ENCODE measurements around the gene COL28A1. TPM values are rescaled to one million over a fixed set of nuclear protein-coding genes. Genes with fewer than 3 reads are reported as not detected.

The COL28A1 gene
- total RNA-seq, 1 experiment from 2014 or later = not detected

DNA sequence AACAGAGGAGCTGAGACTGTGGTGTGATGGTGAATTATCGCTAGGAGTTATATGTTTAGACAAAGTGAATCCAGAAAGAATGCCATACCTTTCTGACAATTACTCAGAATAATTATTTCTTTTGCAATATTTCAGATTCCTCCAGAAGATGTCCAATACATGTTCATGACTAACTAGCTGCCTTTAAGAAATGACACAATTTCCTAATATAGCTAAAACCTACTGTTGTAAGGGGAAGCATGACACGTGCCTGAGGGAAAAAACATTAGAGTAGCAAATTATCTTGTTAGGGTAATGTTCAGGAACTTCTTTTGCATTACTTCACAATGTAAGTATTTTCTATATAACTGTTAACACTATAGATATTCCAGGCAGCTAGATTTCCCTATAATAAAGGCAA is 150.3 kb downstream of the COL28A1 start:
- DNase-seq = no peak
- H3K79me2 ChIP-seq (ENCODE audit: low read length) = no peaks in the 10 kb centered on the region
- no peak overlapping the region for H3K9ac ChIP-seq (ENCODE audit: low read length)
- no peaks in the 10 kb centered on the region for H3K27me3 ChIP-seq (ENCODE audit: low read length)
- H2AFZ ChIP-seq (ENCODE audit: low read length) = no peak overlapping the region
- H4K20me1 ChIP-seq (ENCODE audit: insufficient read depth, low read depth, low read length) = no peaks in the 10 kb centered on the region
- H3K9me3 ChIP-seq (ENCODE audit: low read length) = no peaks in the 10 kb centered on the region
- H3K9me2 ChIP-seq (replicated peaks; ENCODE audit: insufficient read depth, low read length) = no peaks in the 10 kb centered on the region
- H3K4me3 ChIP-seq (ENCODE audit: low read length) = no peak overlapping the region
- no peak overlapping the region for H3K4me2 ChIP-seq (ENCODE audit: low read depth, low read length, poor library complexity, severe bottlenecking)
- H3K27ac ChIP-seq (ENCODE audit: low read length) = no peak overlapping the region
- H3K36me3 ChIP-seq (ENCODE audit: insufficient read depth, low read length) = no peaks in the 10 kb centered on the region
- H3K4me1 ChIP-seq (ENCODE audit: low read length) = no peaks in the 10 kb centered on the region

DNA sequence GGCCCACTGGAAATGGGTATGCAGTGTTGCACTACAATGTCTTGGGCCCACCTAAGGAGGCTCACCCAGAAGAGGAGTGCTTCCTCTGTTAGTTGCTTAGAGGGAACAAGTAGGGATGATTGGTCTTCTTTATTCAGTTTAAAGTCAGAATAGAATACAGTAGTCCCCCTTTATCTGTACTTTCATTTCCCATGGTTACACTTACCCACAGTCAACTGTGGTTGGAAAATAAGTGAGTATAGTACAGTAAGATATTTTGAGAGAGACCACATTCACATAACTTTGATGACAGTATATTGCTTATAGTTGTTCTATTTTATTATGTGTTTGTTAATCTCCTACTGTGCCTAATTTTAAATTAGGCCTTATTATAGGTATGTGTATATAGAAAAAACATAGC is 151.4 kb downstream of the COL28A1 start:
- H3K4me1 ChIP-seq (ENCODE audit: low read length) = no peaks in the 10 kb centered on the region
- no peak for DNase-seq
- no peaks in the 10 kb centered on the region for H3K36me3 ChIP-seq (ENCODE audit: insufficient read depth, low read length)
- H3K27ac ChIP-seq (ENCODE audit: low read length) = no peak overlapping the region
- no peaks in the 10 kb centered on the region for H3K9me2 ChIP-seq (replicated peaks; ENCODE audit: insufficient read depth, low read length)
- H3K4me3 ChIP-seq (ENCODE audit: low read length) = no peak overlapping the region
- H2AFZ ChIP-seq (ENCODE audit: low read length) = no peak overlapping the region
- no peak overlapping the region for H3K4me2 ChIP-seq (ENCODE audit: low read depth, low read length, poor library complexity, severe bottlenecking)
- H4K20me1 ChIP-seq (ENCODE audit: insufficient read depth, low read depth, low read length) = no peaks in the 10 kb centered on the region
- no peaks in the 10 kb centered on the region for H3K9me3 ChIP-seq (ENCODE audit: low read length)
- H3K79me2 ChIP-seq (ENCODE audit: low read length) = no peaks in the 10 kb centered on the region
- no peak overlapping the region for H3K9ac ChIP-seq (ENCODE audit: low read length)
- H3K27me3 ChIP-seq (ENCODE audit: low read length) = no peaks in the 10 kb centered on the region

DNA sequence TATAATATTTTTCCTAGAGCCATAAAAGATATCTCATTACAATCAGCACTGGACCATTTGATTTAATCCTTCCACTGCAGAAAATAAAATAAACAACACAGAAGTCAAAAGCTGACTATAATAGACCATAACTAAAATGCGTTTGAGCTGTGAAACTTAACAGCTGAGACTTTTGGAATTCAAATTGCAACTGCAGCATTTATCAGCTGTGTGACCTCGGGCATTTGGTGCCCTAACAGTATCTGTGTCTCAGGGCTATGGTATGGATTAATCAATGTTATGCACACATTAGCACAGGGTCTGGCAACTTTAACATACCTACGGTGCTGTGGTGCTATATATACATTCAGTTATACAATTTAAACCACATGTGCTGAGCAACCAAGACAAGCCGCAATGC is 160.1 kb downstream of the COL28A1 start:
- Histone ChIP-seq H3K9me3 (ENCODE audit: low read length) (no peaks in the 10 kb centered on the region), H3K27me3 (ENCODE audit: low read length) (no peaks in the 10 kb centered on the region; the same call in 1 of the 2 replicates), H3K4me3 (ENCODE audit: low read length) (no peak overlapping the region), H3K9ac (ENCODE audit: low read length) (no peak overlapping the region), H3K79me2 (ENCODE audit: low read length) (no peaks in the 10 kb centered on the region), H3K36me3 (ENCODE audit: insufficient read depth, low read length) (no peaks in the 10 kb centered on the region), H3K27ac (ENCODE audit: low read length) (no peak overlapping the region), H4K20me1 (ENCODE audit: insufficient read depth, low read depth, low read length) (no peaks in the 10 kb centered on the region), H2AFZ (ENCODE audit: low read length) (no peak overlapping the region), H3K4me1 (ENCODE audit: low read length) (no peaks in the 10 kb centered on the region), H3K9me2 (replicated peaks; ENCODE audit: insufficient read depth, low read length) (no peaks in the 10 kb centered on the region), H3K4me2 (ENCODE audit: low read depth, low read length, poor library complexity, severe bottlenecking) (no peak overlapping the region)
- no peak for DNase-seq

DNA sequence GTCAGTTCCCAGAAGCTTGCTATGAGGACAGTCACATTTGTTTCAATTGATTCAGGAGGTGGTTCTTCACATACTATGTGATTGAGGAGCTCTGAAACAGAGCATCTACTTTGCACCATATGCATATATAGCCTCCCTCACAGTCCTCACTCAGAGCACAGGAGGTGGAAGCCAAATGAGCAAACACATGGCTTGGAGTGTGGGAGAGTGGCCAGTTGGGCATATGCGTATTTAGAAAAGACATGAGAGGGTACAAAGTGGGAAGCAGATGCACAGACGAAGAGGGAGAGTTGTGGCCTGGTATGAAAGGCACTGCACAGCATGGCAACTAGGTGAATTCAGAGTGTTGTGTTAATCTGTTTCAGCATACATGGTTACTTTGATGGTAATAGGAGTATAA is 165.6 kb downstream of the COL28A1 start:
- no peaks in the 10 kb centered on the region for H3K9me3 ChIP-seq (ENCODE audit: low read length)
- H3K36me3 ChIP-seq (ENCODE audit: insufficient read depth, low read length) = no peaks in the 10 kb centered on the region
- H3K27me3 ChIP-seq (ENCODE audit: low read length) = no peaks in the 10 kb centered on the region
- H4K20me1 ChIP-seq (ENCODE audit: insufficient read depth, low read depth, low read length) = no peaks in the 10 kb centered on the region
- peaks cover 7% of the 10 kb centered on the region; the same call in 1 of the 2 replicates for H3K4me1 ChIP-seq (ENCODE audit: low read length)
- H3K79me2 ChIP-seq (ENCODE audit: low read length) = no peaks in the 10 kb centered on the region
- no peak for DNase-seq
- no peak overlapping the region for H3K27ac ChIP-seq (ENCODE audit: low read length)
- no peak overlapping the region for H3K9ac ChIP-seq (ENCODE audit: low read length)
- H3K4me2 ChIP-seq (ENCODE audit: low read depth, low read length, poor library complexity, severe bottlenecking) = no peak overlapping the region
- no peak overlapping the region for H2AFZ ChIP-seq (ENCODE audit: low read length)
- no peak overlapping the region for H3K4me3 ChIP-seq (ENCODE audit: low read length)
- H3K9me2 ChIP-seq (replicated peaks; ENCODE audit: insufficient read depth, low read length) = no peaks in the 10 kb centered on the region

DNA sequence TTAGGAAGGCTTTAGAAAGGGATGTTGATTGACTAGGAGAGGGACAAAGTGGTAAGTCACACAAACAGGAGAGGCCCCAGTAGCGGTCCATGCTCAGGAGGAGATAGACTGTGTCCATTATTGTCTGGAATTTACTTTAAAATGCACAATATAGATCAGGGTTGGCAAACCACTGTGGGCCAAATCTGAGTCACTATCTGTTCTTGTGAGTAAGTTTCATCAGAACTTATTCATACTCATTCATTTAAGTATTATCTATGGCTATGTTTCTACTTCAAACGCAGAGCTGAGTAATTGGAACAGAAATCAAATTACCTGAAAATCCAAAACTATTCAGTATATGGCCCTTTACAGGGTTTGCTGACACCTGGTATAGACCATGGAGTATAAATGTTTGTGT is 166.5 kb downstream of the COL28A1 start:
- Histone ChIP-seq H3K4me2 (ENCODE audit: low read depth, low read length, poor library complexity, severe bottlenecking) (no peak overlapping the region), H3K27me3 (ENCODE audit: low read length) (no peaks in the 10 kb centered on the region), H3K4me1 (ENCODE audit: low read length) (peaks cover 12% of the 10 kb centered on the region), H3K9me3 (ENCODE audit: low read length) (no peaks in the 10 kb centered on the region), H4K20me1 (ENCODE audit: insufficient read depth, low read depth, low read length) (no peaks in the 10 kb centered on the region), H3K9ac (ENCODE audit: low read length) (no peak overlapping the region), H2AFZ (ENCODE audit: low read length) (no peak overlapping the region), H3K79me2 (ENCODE audit: low read length) (no peaks in the 10 kb centered on the region), H3K27ac (ENCODE audit: low read length) (no peak overlapping the region), H3K36me3 (ENCODE audit: insufficient read depth, low read length) (no peaks in the 10 kb centered on the region), H3K9me2 (replicated peaks; ENCODE audit: insufficient read depth, low read length) (no peaks in the 10 kb centered on the region), H3K4me3 (ENCODE audit: low read length) (no peak overlapping the region)
- no peak for DNase-seq

DNA sequence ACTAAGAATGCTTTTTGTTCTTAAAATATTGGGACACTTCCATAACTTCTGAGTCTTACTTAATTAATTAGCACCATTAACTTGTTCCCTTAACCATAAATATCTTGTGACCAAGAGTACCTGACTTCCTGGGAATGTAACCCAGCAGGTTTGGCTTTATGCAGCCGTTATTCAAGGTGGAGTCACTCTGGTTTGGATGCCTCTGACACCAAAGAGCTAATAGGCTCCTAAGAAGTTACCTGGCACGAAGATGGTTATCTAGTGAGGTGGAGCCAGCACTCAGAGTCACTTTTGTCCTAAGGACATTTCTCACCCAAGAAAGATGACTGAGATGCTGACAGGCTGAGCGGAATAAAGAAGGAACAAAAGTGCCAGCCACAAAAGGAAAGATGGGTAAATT is 181.0 kb downstream of the COL28A1 start:
- Histone ChIP-seq H3K36me3 (ENCODE audit: insufficient read depth, low read length) (no peaks in the 10 kb centered on the region), H3K27me3 (ENCODE audit: low read length) (no peaks in the 10 kb centered on the region), H3K79me2 (ENCODE audit: low read length) (no peaks in the 10 kb centered on the region), H4K20me1 (ENCODE audit: insufficient read depth, low read depth, low read length) (no peaks in the 10 kb centered on the region), H2AFZ (ENCODE audit: low read length) (no peak overlapping the region), H3K9ac (ENCODE audit: low read length) (no peak overlapping the region), H3K27ac (ENCODE audit: low read length) (no peak overlapping the region), H3K4me1 (ENCODE audit: low read length) (no peaks in the 10 kb centered on the region), H3K9me3 (ENCODE audit: low read length) (no peaks in the 10 kb centered on the region), H3K4me2 (ENCODE audit: low read depth, low read length, poor library complexity, severe bottlenecking) (no peak overlapping the region), H3K4me3 (ENCODE audit: low read length) (no peak overlapping the region), H3K9me2 (replicated peaks; ENCODE audit: insufficient read depth, low read length) (no peaks in the 10 kb centered on the region)
- DNase-seq = no peak

DNA sequence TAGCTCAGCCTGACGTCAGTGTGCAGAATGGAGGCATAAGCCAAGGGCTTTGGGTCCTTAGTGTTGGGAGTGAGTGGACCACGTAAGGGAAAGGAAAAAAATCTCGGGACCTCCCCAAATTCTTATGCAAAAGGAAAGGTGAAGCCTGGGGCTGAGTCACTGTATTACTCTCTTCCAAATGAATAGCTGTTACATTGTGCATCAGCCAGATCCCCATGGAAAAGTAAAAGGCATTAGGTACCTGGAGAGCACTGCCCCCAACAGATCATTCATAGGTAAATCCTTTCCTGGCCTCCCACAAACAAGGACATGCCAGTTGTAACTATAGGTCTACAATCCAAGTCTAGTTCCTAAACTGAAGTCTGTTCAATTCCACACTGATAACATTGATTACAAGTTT is 182.8 kb downstream of the COL28A1 start:
- H3K9me3 ChIP-seq (ENCODE audit: low read length) = no peaks in the 10 kb centered on the region
- H2AFZ ChIP-seq (ENCODE audit: low read length) = no peak overlapping the region
- H3K4me3 ChIP-seq (ENCODE audit: low read length) = no peak overlapping the region
- H3K4me1 ChIP-seq (ENCODE audit: low read length) = no peaks in the 10 kb centered on the region
- H3K9ac ChIP-seq (ENCODE audit: low read length) = no peak overlapping the region
- H3K79me2 ChIP-seq (ENCODE audit: low read length) = no peaks in the 10 kb centered on the region
- no peaks in the 10 kb centered on the region for H3K9me2 ChIP-seq (replicated peaks; ENCODE audit: insufficient read depth, low read length)
- H3K4me2 ChIP-seq (ENCODE audit: low read depth, low read length, poor library complexity, severe bottlenecking) = no peak overlapping the region
- H3K36me3 ChIP-seq (ENCODE audit: insufficient read depth, low read length) = no peaks in the 10 kb centered on the region
- no peak overlapping the region for H3K27ac ChIP-seq (ENCODE audit: low read length)
- H3K27me3 ChIP-seq (ENCODE audit: low read length) = no peaks in the 10 kb centered on the region
- no peak for DNase-seq
- H4K20me1 ChIP-seq (ENCODE audit: insufficient read depth, low read depth, low read length) = no peaks in the 10 kb centered on the region

DNA sequence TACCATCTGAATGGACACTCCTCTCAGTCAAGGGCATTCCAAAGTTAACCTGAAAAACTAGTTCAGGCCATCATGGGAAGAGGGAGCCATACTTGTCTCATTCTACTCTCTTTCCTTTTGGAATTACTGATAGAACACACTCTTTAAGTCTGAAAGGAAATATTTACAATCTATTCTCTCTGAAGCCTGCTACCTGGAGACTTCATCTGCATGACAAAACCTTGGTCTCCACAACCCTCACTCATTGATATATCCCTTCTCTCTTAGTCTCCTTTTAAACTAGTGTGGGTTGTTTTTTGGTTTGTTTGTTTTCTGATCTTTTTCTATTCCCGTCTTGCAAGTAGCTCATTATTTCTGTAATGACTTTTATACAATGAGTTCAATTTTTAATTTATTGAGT is 183.8 kb downstream of the COL28A1 start:
- Histone ChIP-seq H4K20me1 (ENCODE audit: insufficient read depth, low read depth, low read length) (no peaks in the 10 kb centered on the region), H3K36me3 (ENCODE audit: insufficient read depth, low read length) (no peaks in the 10 kb centered on the region), H3K9ac (ENCODE audit: low read length) (no peak overlapping the region), H3K4me2 (ENCODE audit: low read depth, low read length, poor library complexity, severe bottlenecking) (no peak overlapping the region), H3K27me3 (ENCODE audit: low read length) (no peaks in the 10 kb centered on the region), H2AFZ (ENCODE audit: low read length) (no peak overlapping the region), H3K4me3 (ENCODE audit: low read length) (no peak overlapping the region), H3K27ac (ENCODE audit: low read length) (no peak overlapping the region), H3K4me1 (ENCODE audit: low read length) (no peaks in the 10 kb centered on the region), H3K9me2 (replicated peaks; ENCODE audit: insufficient read depth, low read length) (no peaks in the 10 kb centered on the region), H3K9me3 (ENCODE audit: low read length) (no peaks in the 10 kb centered on the region), H3K79me2 (ENCODE audit: low read length) (no peaks in the 10 kb centered on the region)
- no peak for DNase-seq

DNA sequence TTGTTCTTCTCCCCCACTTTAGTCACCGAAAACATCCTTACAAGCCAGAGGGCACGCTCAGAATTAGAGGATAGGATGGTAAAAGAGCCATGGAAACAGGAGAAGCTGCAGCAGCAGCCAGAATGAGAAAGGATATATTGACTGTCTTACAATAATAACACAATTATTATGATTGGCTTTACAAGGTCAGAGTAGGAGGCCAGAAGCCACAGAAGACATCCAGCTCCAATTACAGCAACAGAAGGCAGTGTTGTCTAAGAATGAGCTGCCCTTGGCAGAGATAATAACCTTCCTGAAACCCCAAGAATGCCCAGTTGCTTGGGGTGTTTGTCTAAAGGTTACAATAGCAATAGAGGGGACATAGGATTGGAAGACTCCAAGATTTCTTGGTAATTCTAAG is 184.5 kb downstream of the COL28A1 start:
- Histone ChIP-seq H3K9me2 (replicated peaks; ENCODE audit: insufficient read depth, low read length) (no peaks in the 10 kb centered on the region), H2AFZ (ENCODE audit: low read length) (no peak overlapping the region), H3K79me2 (ENCODE audit: low read length) (no peaks in the 10 kb centered on the region), H3K27me3 (ENCODE audit: low read length) (no peaks in the 10 kb centered on the region), H3K9me3 (ENCODE audit: low read length) (no peaks in the 10 kb centered on the region), H3K4me3 (ENCODE audit: low read length) (no peak overlapping the region), H3K36me3 (ENCODE audit: insufficient read depth, low read length) (no peaks in the 10 kb centered on the region), H4K20me1 (ENCODE audit: insufficient read depth, low read depth, low read length) (no peaks in the 10 kb centered on the region), H3K4me1 (ENCODE audit: low read length) (no peaks in the 10 kb centered on the region), H3K9ac (ENCODE audit: low read length) (no peak overlapping the region), H3K27ac (ENCODE audit: low read length) (no peak overlapping the region), H3K4me2 (ENCODE audit: low read depth, low read length, poor library complexity, severe bottlenecking) (no peak overlapping the region)
- DNase-seq = no peak

Measured in Karpas-422 (cell line).